WTC11 (cell line): ENCODE results near the gene CCDC88B. TPM values are rescaled to one million over a fixed set of nuclear protein-coding genes. Genes with fewer than 3 reads are reported as not detected.

Experiments used
- ATAC-seq: fragments of 200-7000 bp; cut with Tn5 transposase; 2 replicates; pipeline ENCODE4 v1.10.0; 2021; ENCODE audit warnings: mild to moderate bottlenecking, moderate library complexity
- CTCF ChIA-PET: fragments of 300-600 bp; sonication (Branson Sonifier 250); formaldehyde crosslinking; loops from one replicate; lab custom pipeline; 2021; ENCODE audit warnings: antibody characterized with exemption; lab: Charles Lee
- POLR2A ChIA-PET: fragments of 350-600 bp; sonication (Branson Sonifier 250); formaldehyde crosslinking; loops from one replicate; lab custom pipeline; 2021; ENCODE audit warnings: antibody characterized with exemption; lab: Charles Lee
- DNase-seq: peaks from one replicate; pipeline ENCODE4 v3.0.0; 2021; ENCODE audit warnings: low spot score
- H3K27ac Mint-ChIP-seq: 2 replicates; pipeline ENCODE4 v1.8.0; 2021; ENCODE audit warnings: mixed read lengths
- H3K27me3 Mint-ChIP-seq: 2 replicates; pipeline ENCODE4 v1.8.0; 2021; ENCODE audit warnings: low read depth, mild to moderate bottlenecking, moderate library complexity, mixed read lengths
- H3K36me3 Mint-ChIP-seq: 2 replicates; pipeline ENCODE4 v1.8.0; 2021; ENCODE audit warnings: mixed read lengths
- H3K4me1 Mint-ChIP-seq: 2 replicates; pipeline ENCODE4 v1.8.0; 2022; ENCODE audit warnings: mixed read lengths
- H3K4me3 Mint-ChIP-seq: 2 replicates; pipeline ENCODE4 v1.8.0; 2021; ENCODE audit warnings: mild to moderate bottlenecking, moderate library complexity, mixed read lengths
- H3K9me3 Mint-ChIP-seq: 2 replicates; pipeline ENCODE4 v1.8.0; 2021; ENCODE audit warnings: mixed read lengths
- AFF4 ChIP-seq: sonication (generic); formaldehyde crosslinking; IDR thresholded peaks from 2 replicates; pipeline ENCODE4 v1.8.1; 2023; ENCODE audit warnings: mild to moderate bottlenecking, missing genetic modification reagents, borderline replicate concordance
- AR ChIP-seq: fragments of 250-450 bp; sonication (Bioruptor Pico); IDR thresholded peaks from 2 replicates; pipeline ENCODE4 v1.9.0; 2021; ENCODE audit warnings: mild to moderate bottlenecking
- CREB1 ChIP-seq: sonication (generic); formaldehyde crosslinking; IDR thresholded peaks from 2 replicates; pipeline ENCODE4 v1.8.0; 2023; ENCODE audit warnings: mild to moderate bottlenecking, missing genetic modification reagents
- CREM ChIP-seq: sonication (generic); formaldehyde crosslinking; IDR thresholded peaks from 2 replicates; pipeline ENCODE4 v1.8.1; 2022; ENCODE audit warnings: mild to moderate bottlenecking, missing genetic modification reagents, moderate library complexity
- E2F4 ChIP-seq: sonication (generic); formaldehyde crosslinking; IDR thresholded peaks from 2 replicates; pipeline ENCODE4 v1.8.1; 2022; ENCODE audit warnings: low read depth, mild to moderate bottlenecking, moderate library complexity, missing genetic modification reagents, borderline replicate concordance
- ERG ChIP-seq: fragments of 250-450 bp; sonication (Bioruptor Pico); IDR thresholded peaks from 2 replicates; pipeline ENCODE4 v1.8.0; 2021; ENCODE audit warnings: mild to moderate bottlenecking
- FOXP4 ChIP-seq: sonication (generic); formaldehyde crosslinking; IDR thresholded peaks from 2 replicates; pipeline ENCODE4 v1.8.0; 2022; ENCODE audit warnings: mild to moderate bottlenecking, missing genetic modification reagents
- GTF2I ChIP-seq: fragments of 250-450 bp; sonication (Bioruptor Pico); conservative IDR thresholded peaks from 2 replicates; pipeline ENCODE4 v1.4.0; 2021; ENCODE audit warnings: mild to moderate bottlenecking
- MXD4 ChIP-seq: fragments of 250-450 bp; sonication (Bioruptor Pico); IDR thresholded peaks from 2 replicates; pipeline ENCODE4 v1.8.0; 2021; ENCODE audit warnings: mild to moderate bottlenecking, moderate library complexity, borderline replicate concordance
- MYBL2 ChIP-seq: sonication (generic); formaldehyde crosslinking; IDR thresholded peaks from 2 replicates; pipeline ENCODE4 v1.8.1; 2023; ENCODE audit warnings: mild to moderate bottlenecking, moderate library complexity, missing genetic modification reagents
- NFYB ChIP-seq: sonication (generic); formaldehyde crosslinking; conservative IDR thresholded peaks from 2 replicates; pipeline ENCODE4 v1.8.0; 2022; ENCODE audit warnings: low read depth, missing genetic modification reagents
- OVOL2 ChIP-seq: fragments of 250-450 bp; sonication (Bioruptor Pico); IDR thresholded peaks from 2 replicates; pipeline ENCODE4 v1.9.0; 2021; ENCODE audit warnings: mild to moderate bottlenecking, borderline replicate concordance
- TCF7 ChIP-seq: sonication (generic); formaldehyde crosslinking; IDR thresholded peaks from 2 replicates; pipeline ENCODE4 v1.8.0; 2022; ENCODE audit warnings: mild to moderate bottlenecking, low read depth, missing genetic modification reagents, moderate library complexity
- ZNF219 ChIP-seq: sonication (generic); formaldehyde crosslinking; IDR thresholded peaks from 2 replicates; pipeline ENCODE4 v1.8.0; 2023; ENCODE audit warnings: missing genetic modification reagents, mild to moderate bottlenecking, borderline replicate concordance
- ZNF317 ChIP-seq: sonication (generic); formaldehyde crosslinking; IDR thresholded peaks from 2 replicates; pipeline ENCODE4 v1.8.1; 2023; ENCODE audit warnings: low read depth, mild to moderate bottlenecking, moderate library complexity, missing genetic modification reagents, borderline replicate concordance
- ZSCAN18 ChIP-seq: fragments of 250-450 bp; sonication (Bioruptor Pico); IDR thresholded peaks from 2 replicates; pipeline ENCODE4 v2.1.2; 2022; ENCODE audit warnings: mild to moderate bottlenecking, moderate library complexity
- total RNA-seq: library from RNA; stranded (reverse); gene quantifications from 3 replicates; pipeline ENCODE4 v1.2.3, GENCODE V29; 2021
- TF ChIP-seq, protein P1 (sequence below): sonication (generic); formaldehyde crosslinking; IDR thresholded peaks from 2 replicates; pipeline ENCODE4 v1.8.0; 2022; ENCODE audit warnings: mild to moderate bottlenecking, missing genetic modification reagents

The CCDC88B gene
- total RNA-seq, 1 experiment from 2014 or later, result 17.0 TPM

DNA sequence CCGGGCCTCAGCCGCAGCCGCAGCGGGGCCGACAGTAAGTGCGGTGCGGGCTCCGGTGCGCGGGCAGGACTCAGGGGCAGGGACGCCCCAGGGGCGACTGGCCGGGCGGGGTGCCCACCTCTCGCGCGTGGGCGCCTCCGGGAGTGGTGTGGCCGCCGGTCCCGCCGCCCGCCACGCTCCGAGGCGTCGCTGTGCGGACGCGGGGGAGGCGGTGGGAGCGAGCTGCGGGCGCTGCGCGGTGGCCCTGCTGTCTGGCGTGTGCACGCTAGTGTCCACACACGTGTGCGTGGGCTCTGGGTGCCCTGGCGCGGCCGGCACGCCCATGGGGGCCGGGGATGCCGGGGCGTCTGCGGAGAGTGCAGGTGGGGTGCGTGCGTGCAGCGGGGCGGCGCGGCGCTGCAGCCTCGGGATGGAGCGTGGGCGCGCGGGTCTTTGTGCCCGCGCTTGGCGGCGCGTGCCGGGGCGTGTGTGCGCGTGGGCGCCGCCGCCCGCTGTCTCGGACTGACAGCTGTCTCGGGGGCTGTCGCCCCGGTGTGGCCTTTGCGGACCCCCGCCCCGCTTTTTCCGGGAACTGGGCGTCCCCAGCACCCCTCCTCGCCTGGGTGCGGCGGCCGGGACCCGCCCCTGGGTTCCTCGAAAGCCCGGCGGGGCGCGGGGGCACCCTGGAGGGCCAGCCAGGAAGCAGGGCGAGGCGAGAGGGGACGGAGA lies 48.1 kb upstream of the CCDC88B start:
- H3K4me3 Mint-ChIP-seq, result peak overlapping the region; percentile 60
- ChIA-PET POLR2A (no interaction called here), CTCF (interaction anchor here (0.6 to 12.5 kb wide), 6 partner anchors 11 to 87 kb away, joined by 3 to 151 read pairs (median 3); partner anchors contain the start of gene ESRRA)
- H3K27ac Mint-ChIP-seq, result no peak overlapping the region
- H3K4me1 Mint-ChIP-seq, result peaks cover 8% of the 10 kb centered on the region
- no peaks in the 10 kb centered on the region for H3K9me3 Mint-ChIP-seq
- H3K36me3 Mint-ChIP-seq, result no peaks in the 10 kb centered on the region
- ATAC-seq (no peak), DNase-seq (no peak)
- H3K27me3 Mint-ChIP-seq, result peaks cover 75% of the 10 kb centered on the region
- no peak for TF ChIP-seq OVOL2
- TF ChIP-seq E2F4 (CRISPR knock-in tag), result no peak
- TF ChIP-seq ZNF219 (CRISPR knock-in tag), result no peak
- no peak for TF ChIP-seq ZNF317 (CRISPR knock-in tag)
- TF ChIP-seq AFF4 (CRISPR knock-in tag), result no peak
- TF ChIP-seq TCF7, result no peak
- TF ChIP-seq GTF2I (CRISPR knock-in tag), result no peak
- no peak for TF ChIP-seq ERG (CRISPR knock-in tag)
- no peak for TF ChIP-seq CREB1 (CRISPR knock-in tag)
- TF ChIP-seq CREM, result no peak
- TF ChIP-seq MXD4, result no peak
- no peak for TF ChIP-seq AR (CRISPR knock-in tag)
- TF ChIP-seq NFYB (CRISPR knock-in tag), result no peak
- TF ChIP-seq, protein P1, sequence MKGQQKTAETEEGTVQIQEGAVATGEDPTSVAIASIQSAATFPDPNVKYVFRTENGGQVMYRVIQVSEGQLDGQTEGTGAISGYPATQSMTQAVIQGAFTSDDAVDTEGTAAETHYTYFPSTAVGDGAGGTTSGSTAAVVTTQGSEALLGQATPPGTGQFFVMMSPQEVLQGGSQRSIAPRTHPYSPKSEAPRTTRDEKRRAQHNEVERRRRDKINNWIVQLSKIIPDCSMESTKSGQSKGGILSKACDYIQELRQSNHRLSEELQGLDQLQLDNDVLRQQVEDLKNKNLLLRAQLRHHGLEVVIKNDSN, result no peak
- TF ChIP-seq ZSCAN18 (CRISPR knock-in tag), result no peak
- no peak for TF ChIP-seq MYBL2
- TF ChIP-seq FOXP4 (CRISPR knock-in tag), result no peak
- TF ChIP-seq, all 79 proteins: peak for 0
